NCI-H1417 (cell line): ENCODE measurements around the gene PZP.

Experiments
- DNase-seq, 3 experiments: peaks; one replicate each; lab custom pipeline; 2025; lab: John Stamatoyannopoulos, UW

PZP gene

DNA sequence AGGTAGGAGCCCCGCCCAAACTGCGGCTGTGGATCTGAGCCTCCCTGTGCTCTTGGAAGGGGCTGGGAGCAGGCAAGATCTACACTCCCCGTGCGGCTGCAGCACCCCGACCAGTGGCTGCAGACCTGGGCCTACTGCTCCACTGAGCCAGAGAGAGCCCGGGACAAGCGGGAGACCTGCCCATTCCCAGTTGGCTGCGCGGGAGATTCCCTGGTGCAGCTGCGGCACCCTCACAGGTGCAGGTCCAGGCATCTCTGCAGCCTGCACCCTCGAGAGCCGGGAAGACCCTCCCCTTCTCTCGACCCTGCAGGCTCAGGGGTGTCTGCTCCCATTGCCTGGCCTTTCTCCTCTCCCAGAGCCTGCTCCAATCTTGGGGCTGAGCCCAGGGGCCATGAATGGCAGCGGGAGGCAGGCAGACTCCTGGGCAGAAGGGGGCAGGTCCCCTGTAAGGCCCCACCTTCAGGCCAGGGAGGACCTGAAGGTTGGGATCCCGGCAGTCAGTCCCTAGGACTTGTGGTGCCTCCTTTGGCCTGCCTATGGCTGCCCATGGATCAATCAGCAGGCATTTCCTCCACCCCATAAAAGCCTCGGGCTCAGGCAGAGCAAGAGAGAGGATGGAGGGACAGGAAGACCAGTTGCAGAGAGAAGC, 83.7 kb downstream of the PZP start:
- DNase-seq = no peak

DNA sequence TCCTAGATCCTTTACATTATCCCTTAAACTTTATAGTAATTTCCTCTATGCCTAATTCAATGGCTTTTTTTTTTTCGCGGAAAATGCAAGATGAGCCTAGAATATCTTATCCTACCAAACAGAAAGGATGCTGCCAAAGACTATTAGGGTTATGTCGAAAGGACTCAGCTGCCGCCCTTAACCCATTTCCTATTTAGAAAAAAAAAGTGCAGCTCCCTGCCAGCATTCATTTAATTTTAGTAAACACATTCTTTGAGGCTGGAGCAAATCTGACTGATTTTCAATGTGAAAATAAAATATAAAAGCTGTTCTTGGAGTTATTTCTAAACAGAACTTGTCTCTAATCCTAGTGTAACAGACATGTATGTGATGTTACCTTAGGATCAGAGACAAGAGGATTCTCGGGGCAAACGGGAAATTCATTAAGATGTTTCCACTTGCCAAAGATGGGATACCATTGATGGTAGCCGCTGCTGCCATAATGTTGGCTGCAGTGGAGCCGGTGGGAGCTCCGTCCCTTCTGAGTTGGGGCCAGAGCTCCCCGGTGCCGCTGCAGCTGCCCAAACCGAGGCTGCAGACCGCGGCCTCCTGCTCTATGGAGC, 84.3 kb downstream of the PZP start:
- DNase-seq = no peak

DNA sequence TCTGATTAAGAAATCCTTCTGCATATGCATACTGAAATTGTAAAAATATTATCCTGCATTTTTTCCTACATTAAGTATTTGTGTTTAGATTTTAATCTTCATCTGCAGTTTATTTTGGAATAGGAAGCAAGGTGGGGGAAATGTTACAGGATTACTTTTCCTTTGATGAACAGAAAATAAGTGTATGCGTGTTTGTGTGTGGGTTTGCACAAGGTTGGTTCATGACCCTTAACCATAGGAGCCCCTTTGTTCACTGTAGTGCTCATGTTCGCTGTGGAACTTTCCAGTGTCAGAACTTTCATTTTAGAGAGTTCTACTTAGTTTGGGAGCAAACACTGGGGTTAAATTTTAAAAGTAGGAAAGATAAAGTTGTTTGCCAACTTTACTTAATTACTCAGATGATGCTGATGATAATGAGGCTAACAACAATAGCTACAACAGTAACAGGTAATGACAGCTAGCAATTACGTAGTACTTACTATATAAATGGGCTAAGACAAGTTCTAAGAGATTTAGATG, 86.0 kb downstream of the PZP start:
- no peak for DNase-seq

DNA sequence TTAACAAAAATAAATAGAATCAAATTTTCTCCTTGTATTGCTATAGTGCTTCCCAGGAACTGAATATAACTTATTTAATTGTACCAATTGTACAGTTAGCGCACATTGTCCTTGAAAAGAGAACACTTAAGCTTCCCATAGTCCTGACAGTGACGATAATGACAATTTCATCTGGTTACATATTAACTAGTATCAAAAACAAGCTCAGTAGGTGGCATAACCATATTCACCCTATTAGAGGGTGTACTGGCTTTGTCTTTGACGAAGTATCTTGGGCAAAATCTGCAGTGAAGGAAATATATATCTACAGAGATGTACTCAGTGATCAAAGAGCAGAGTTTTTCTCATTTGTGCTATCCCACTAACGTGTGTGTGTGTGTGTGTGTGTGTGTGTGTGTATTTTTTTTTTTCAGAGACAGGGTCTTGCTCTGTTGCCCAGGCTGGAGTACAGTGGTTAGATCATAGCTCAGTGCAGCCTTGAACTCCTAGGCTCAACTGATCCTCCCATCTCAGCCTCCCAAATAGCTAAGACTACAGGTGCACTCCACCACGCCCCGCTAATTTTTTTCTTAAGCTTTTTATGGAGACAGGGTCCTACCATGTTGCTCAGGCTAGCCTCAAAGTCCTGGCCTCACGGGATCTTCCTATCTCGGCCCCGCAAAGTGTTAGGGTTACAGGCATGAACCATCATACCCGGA, 87.6 kb downstream of the PZP start:
- DNase-seq = no peak

DNA sequence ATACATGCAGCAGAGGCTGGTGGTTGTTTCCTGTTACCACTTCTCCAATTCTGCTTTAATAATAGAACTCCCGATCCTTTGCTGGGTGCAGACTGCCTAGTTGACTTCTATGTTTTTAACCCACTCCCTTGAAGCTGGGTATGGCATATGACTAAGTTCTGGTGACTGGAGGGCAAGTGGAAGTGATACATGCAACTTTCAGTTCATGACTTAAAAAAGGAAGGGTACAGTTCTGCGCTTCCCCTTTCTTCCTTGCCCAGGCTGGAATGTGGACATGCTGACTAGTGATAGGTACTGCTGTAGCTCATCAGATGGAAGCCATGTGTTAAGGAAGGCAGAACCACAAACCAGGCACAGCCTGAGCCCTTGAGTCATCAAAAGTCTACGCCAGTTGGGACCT, 90.0 kb downstream of the PZP start:
- no peak for DNase-seq

DNA sequence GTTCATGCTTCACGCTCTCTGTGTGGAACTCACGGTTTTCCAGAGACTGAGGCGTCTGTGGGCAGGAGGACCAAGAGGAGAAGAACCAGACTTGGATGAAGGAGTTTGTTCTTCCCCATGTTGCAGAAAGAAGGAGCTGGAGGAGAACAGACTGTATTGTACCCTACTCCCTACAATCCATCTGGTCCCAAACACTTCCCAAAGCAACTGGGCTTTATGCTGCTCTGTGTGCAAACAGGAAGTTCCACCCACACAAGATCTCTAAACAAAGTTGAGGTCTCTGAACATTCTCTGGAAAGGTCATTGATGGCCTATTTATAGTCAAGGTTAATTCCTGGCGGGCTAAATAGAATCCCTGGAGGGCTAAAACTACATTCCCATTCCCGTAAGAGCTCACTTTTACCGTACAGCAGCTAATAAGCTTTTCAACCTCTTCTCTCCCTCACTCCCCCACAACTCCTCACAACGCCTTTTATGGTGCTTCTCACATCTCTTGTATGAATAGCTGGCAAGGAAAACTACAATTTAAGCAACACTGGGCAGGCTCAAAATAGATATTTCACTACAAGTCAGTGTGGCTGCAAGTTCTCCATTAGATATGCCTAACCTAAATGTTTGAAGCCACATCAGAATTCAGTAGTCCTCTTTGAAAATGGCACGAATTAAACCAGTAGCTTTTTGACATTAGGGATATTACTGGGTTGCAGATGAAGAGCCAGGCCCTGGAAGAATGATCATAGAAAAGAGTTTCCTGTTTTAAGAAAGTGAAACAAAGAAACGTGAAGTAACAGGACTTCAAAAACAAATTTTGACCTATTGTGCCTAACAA, 92.2 kb downstream of the PZP start, which contains the start of gene A2M:
Gene A2M, minus strand, starts transcription at position 189 of the 829 bp plus-strand sequence. Its CDS starts 70 bp downstream, at position 119.
- no peak for DNase-seq

DNA sequence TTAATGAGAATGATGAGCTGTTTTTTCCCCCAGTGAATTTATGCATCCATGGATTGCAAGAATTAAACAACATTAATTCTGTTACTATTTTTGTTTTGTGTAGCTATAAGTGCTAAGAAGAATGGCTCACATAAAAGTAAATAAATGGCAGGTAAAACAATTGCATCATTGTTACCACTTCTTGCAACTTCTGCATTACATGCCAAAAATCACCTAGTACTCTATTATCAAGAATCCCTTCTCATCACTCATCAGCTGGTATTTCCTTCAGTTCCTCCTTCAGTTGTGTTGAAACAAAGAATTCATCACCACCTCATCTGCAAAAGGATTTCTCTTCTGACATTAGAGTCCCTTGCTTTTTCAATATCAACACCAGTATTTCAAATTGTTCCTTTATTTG, 93.2 kb downstream of the PZP start:
- DNase-seq = no peak

DNA sequence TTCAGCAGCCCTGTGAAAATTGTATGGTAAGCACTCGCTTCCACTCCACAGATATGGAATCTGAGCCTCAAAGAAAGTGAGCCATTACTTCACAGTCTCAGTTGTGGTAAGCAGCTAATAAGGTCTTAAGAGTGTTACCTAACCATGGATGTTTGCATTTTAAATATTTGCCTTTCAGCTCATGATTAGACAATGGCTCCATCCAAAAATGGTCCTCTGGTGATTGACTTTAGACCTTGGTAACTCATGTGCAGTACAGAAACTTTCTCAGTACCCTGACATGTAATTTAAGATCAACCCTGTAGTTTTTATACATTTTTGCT, 94.2 kb downstream of the PZP start:
- no peak for DNase-seq

DNA sequence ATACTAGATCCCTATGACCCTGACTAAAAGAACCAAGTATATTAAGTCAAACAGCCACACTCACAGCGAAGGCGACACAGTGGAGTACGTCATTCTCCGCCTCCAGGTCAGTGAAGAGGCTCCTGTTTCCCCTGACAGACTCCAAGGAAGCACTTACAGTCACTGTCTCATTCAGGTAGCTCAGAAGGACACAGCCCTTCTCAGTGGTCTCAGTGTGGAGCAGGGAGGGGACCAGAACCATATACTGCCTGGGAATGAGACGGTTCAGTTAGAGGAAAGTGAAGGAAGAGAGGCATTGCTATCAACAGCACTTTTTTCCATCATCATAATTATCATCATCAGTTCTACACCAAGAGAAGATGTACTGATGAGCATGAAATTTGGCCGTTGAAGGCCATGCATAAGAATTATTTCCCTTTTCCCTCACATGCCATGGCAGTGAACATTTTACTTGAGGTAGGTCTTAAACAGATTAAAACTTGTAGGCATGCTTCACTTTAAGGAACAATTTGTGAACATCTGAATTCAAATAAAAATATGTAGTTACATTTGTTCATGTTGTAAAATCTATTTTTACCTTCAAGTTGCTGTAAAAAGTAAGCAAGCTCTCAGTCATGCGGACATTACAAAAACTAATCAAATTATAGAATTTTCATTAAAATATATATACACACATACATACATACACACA, 94.8 kb downstream of the PZP start:
- DNase-seq = no peak

DNA sequence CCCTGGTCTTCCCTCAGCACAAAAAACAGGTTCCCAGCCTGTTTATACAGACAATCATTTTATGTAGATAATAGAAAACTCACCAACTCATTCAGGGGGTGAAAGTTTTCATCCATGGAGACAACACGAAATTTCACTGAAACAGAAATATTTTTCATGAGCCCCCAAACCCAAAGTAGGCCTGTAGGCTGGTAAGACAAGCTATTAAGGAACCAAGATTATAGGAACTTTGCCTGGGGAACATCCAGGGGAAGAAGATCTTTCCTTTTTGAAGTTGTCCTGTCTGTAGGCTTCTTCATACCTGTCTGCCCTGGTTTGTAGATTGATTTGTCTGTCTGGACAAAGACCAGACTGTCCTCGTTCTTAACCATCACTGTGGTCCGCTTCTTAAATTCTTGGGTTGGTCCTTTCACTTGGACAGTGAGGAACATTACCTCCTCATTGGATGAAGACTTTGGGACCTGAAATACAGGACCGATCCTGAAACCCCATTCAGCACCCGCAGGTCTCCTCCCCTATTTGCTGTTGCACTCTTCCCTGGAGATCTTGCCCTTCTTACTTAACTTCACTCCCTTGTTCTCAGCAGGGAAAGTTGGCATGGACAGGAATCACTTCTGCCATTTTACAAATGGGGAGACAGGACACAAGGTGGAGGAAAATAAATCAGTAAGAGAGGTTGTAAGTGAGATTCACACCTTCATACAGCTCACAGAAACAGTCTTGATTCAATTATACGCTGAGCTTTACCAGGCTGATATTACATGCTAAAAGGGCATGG, 95.9 kb downstream of the PZP start:
- DNase-seq = no peak

DNA sequence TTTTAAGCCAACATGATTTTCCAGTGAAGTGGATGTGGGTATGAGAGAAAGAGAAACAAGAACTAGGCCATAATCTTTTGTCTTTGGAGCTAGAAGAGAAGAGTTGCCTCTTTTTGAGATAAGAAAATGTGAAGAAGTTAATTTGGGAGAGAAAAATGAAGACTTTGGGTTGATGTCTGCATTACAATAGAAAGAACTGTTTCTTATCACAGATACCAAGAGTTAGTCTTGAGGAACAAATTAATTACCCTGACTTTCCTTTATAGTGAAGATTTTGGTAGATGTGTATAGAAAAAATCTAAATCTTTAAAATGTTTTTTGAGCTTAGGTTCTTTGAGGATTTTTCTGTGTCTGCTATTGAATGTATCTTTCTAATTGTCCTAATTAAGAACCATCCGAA, 96.7 kb downstream of the PZP start:
- DNase-seq = no peak

DNA sequence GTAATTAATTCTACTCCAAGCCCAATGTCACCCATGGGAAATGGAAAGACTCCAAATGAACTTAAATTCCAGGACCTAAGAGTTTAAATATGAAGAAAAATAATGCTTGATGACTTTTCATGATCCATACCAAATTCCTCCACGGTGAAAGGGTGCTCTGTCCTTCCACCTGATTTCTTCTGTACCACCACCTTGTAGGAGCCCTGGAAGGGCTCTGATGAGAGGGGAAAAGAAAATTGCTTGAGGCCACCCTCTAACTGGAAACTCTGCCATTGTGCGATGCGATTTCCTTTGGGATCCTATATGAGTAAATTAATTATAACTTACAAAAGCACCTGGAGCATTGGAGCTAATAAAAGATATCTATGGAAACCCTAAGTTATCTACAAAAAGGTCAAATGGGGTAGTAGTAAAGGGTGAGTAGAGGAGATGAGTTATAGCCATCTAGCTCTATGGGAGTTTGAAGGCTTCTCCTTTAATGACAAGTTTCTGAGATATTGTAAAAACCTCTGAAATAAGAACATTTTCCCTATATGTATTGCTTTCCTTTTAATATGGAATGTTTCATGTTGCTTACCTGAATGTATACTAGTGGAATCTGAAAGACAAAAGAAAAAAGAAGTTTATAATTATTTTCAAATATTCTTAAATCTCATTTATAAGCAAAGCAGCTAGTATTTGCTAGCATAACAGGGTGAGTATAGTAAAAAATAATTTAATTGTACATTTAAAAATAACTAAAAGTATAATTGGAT, 98.3 kb downstream of the PZP start:
- no peak for DNase-seq

DNA sequence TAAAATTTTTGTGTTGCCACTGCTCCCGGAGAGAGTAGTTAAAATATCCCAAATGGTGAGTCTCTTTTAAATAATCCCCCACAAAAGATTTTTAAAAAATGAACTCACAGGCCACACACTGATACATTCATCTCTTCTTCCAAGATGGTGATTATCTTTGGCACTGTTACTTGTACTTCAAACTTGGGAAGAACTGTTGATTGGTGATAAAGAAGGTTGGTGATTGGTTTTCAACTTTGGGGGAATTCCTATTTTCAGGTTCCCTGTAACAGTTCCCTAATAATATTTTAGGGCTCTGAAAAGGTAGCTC, 99.0 kb downstream of the PZP start:
- no peak for DNase-seq

DNA sequence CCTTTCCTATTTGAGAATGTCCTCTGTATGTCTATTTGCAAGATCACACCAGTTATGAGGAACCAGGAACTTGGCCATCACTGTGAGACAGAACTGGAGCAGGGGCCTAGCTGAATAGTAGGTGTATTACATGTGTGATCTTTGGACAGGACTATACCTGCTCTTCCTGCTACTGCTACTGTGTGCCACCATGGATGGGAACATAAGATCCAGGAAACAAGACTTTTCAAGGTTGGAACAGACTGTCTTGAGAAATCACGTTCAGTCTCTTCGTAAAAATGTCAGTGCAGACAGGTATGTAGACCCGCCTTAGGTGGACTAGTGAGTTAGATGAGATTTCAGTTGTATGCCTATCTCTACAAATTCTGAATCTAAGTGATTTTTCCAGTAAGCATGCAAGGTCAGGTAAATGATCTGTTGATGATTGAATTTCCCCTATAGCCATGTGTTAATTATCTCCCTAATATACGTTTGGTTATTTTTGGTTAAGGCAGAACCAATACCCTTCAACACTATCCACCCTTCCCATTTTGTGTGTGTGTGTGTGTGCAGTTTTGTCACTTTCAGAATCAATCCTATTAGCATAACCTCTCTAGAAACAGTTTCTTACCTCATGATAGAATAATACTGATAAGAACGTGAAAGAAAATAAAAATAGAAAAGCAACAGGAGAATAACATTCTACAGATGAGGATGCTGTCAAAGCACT, 99.5 kb downstream of the PZP start:
- no peak for DNase-seq

DNA sequence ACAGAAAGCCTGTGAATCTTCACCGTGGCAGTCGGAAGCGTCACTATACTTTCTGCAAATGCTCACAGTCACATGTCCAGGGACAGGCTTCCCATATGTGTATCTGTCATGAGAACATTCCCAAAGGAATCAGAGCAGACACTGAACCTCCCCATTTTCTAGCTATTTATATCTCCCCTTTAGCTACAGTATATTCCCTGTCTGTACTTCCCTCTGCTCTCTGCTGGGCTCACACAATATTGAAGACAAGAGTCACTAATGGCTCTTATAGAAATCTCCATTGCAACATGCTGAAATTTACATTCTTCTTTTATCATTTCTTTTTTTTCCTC, 100.7 kb downstream of the PZP start:
- no peak for DNase-seq

DNA sequence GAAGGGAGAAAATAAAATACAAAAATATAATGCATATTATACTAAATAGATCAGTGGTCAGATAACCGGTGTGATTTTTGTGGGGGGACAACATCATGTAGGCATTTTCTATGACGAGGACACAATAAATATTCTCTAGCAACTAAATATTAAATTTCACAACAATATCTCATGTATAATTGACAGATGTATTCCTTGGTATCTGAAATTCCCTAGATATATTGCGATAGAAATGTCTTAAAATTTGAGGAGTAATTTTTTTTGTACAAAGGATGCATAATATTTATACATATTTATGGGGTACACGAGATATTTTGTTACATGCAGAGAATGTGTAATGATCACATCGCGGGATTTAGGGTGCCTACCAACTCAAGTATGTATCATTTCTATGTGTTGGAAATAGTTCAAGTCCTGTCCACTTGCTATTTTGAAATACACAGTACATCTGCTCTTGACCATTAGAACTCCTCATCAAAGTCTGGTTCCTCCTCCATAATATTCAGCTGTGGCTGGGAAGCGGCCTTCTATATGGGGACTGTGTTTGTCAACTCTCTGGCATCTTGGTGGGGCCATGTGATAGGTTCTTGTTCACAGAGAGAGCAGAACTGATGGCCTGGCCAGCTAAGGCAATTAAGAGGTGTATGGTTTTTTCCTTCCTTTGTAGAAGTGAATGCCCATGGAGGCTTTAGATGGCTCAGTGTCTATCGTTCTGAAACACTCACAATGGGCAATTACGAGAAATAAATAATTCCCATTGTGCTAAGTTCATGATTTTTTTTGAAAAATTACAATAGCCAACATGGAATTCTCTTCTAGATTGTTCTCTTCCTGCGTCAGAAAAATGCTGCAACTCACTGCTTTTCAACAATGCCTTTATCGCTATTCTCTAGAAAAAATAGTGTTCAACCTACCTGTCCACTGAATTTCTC, 101.3 kb downstream of the PZP start:
- DNase-seq = no peak

DNA sequence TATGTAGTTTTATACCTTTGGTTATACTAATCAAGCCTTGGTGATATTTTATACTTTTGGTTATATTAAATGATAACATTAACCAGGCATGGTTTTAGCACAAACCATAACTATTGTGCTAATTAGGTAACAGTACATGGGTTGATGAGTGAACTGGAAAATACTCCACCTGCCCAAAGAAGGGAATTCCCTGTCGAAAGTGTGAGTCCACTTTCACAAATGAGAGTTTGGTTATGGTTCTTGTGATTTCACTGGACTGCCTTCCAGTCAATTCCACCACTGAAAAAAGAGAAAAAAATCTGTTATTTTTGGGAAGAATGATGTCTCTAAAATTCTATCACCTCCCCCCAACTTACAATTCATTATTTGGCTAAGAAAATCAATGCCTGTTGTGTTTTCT, 102.1 kb downstream of the PZP start:
- DNase-seq = no peak

DNA sequence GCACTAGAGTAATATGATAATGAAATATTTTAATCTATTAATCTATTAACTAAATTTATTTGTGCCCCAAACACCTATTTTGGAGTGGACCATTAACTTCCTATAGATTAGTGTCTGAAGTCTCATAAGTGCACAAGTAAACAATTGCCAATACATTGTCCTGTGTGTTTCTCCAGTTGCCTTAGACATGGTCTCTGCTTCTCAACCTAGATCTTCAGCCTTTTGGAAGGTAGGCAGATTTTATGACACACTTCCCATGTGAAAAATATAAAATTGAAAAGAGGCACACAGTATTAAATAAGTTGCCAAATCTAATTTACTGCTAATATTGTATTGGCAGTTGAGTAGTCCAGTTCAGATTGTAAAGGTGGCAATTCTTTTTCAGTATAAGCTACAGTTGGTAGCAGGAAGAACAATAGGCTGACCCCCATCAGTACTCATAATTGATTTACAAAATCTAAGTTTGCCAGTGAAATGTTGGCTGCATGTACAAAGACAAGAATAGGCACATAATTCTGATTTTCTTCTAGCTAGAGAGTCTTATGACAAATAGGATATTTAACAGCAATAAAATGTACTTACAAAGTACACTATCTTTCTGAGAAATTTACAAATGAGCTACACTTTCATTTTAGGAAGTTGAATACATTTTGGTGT, 103.3 kb downstream of the PZP start:
- no peak for DNase-seq
